Prostate gland (tissue), 1 donor: Measurements from ENCODE around the gene SERPINB5.

Experiments used
- POLR2A ChIP-seq: fragments of 450-650 bp; IDR thresholded peaks from one replicate; pipeline ENCODE4 v1.6.1; 2016; ENCODE audit warnings: antibody characterized with exemption, mild to moderate bottlenecking
- POLR2AphosphoS5 ChIP-seq: sonication (generic); formaldehyde crosslinking; IDR thresholded peaks from one replicate; pipeline ENCODE4 v1.6.1; 2017; ENCODE audit warnings: antibody characterized with exemption

GRCh38 chr18:63447066-63447465 is 29.7 kb upstream of the SERPINB5 start:
- no peak for TF ChIP-seq POLR2AphosphoS5
- TF ChIP-seq POLR2A, result no peak
